ENCODE data around the gene GPI. TPM values are rescaled to one million over a fixed set of nuclear protein-coding genes. Genes with fewer than 3 reads are reported as not detected.

The GPI gene
- total and polyA plus RNA-seq, 2 donors (not counting 3 experiments of a cell fraction or from before 2014, with no cell fraction given), result 131 to 273 TPM

DNA sequence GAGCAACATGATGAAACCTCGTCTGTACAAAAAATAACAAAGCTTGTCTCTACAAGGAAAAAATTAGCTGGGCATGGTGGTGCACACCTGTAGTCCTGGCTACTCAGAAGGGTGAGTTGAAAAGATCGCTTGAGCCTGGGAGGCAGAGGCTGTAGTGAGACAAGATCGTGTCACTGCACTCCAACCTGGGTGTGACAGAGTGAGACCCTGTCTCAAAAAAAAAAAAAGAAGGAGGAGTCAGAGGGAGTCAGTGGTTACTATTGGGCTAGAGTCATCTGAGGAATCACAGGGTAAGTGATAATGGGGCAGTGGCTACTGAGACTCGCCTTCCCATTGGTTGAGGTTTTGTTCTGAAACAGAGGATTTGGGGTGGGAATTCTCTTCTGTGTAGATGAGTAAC, 1.9 kb upstream of the GPI start:
- H3K27ac ChIP-seq (ENCODE audit: insufficient read depth, low read depth, low read length), result no peak overlapping the region
- H3K4me2 ChIP-seq (ENCODE audit: insufficient read depth, low read length), result no peak overlapping the region
- H3K9me3 ChIP-seq (replicated peaks; ENCODE audit: control insufficient read depth, insufficient read depth, low read length), result no peaks in the 10 kb centered on the region
- ChIA-PET POLR2A (no interaction called here), CTCF (no interaction called here)
- TF ChIP-seq, protein P1, sequence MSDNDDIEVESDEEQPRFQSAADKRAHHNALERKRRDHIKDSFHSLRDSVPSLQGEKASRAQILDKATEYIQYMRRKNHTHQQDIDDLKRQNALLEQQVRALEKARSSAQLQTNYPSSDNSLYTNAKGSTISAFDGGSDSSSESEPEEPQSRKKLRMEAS (IDR thresholded peaks at IDR 0.05; ENCODE audit: insufficient read depth, insufficient read length), result no peak
- no peak for TF ChIP-seq FOS (IDR thresholded peaks at IDR 0.05; ENCODE audit: borderline replicate concordance, insufficient read depth, low read length)
- peaks cover 0 to 1% of the 10 kb centered on the region in 2 experiments for H3K36me3 ChIP-seq (ENCODE audit: control insufficient read depth in 2 of 2, extremely low read depth in 1 of 2, insufficient read depth in 2 of 2, low read length in 2 of 2)
- DNase-seq (ENCODE audit: low read depth, low spot score) (no peak), FAIRE-seq (no peak)
- no peak overlapping the region for H3K9ac ChIP-seq (replicated peaks; ENCODE audit: extremely low read depth, insufficient read depth, low read length)
- no TSS peak for BruUV-seq (replicated peaks)
- H3K9me1 ChIP-seq (replicated peaks; ENCODE audit: control insufficient read depth, extremely low read depth, insufficient read depth, low read length), result no peaks in the 10 kb centered on the region
- intact Hi-C loops (cut with micrococcal nuclease) (no loop called here), dilution Hi-C loops (cut with MboI; ENCODE audit: extremely low pct_ligation_motif_present, low sequenced_read_pairs) (no loop called here)
- peaks cover 25% of the 10 kb centered on the region for H3K79me2 ChIP-seq (ENCODE audit: control insufficient read depth, insufficient read depth, low read length)
- no peak overlapping the region for H3K4me3 ChIP-seq (replicated peaks in 1 of 3; ENCODE audit: insufficient read depth in 1 of 3, low read depth in 1 of 3, low read length in 3 of 3)
- H3K27me3 ChIP-seq (ENCODE audit: control insufficient read depth in 2 of 2, insufficient read depth in 2 of 2, low read length in 2 of 2), result no peaks in the 10 kb centered on the region
- no peaks in the 10 kb centered on the region for H4K20me1 ChIP-seq (replicated peaks; ENCODE audit: control insufficient read depth, extremely low read depth, insufficient read depth, low read length)
- no peak overlapping the region for H2AFZ ChIP-seq (ENCODE audit: low read depth, low read length)
- peaks cover 22% of the 10 kb centered on the region for H3K4me1 ChIP-seq (ENCODE audit: control insufficient read depth, extremely low read depth, insufficient read depth, low read length)

DNA sequence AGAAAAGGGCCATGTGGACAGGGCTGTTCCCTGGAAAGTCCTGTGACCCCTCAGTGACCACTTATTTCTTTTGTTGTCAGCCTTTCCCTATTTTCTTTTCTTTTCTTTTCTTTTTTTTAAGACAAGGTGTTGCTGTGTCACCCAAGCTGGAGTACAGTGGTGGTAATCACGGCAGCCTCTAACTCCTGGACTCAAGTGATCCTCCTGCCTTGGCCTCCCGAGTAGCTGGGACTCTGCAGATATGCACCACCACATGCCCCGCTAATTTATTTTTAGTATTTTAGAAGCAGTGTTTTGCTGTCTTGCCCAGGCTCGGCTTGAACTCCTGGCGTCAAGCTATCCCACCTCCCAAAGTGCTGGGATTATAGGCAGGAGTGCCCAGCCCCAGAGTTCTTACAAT, 1.1 kb upstream of the GPI start:
- intact Hi-C loops (cut with micrococcal nuclease), result no loop called here
- dilution Hi-C loops (cut with MboI; ENCODE audit: extremely low pct_ligation_motif_present, low sequenced_read_pairs), result no loop called here
- no peak for TF ChIP-seq GATA2 (IDR thresholded peaks at IDR 0.05; ENCODE audit: insufficient read depth, insufficient read length, low read depth, low read length)
- TF ChIP-seq POLR2AphosphoS5 (IDR thresholded peaks at IDR 0.05; ENCODE audit: insufficient read depth, low read depth, low read length), result no peak
- TF ChIP-seq POLR2A (IDR thresholded peaks at IDR 0.05; ENCODE audit: low read depth, low read length), result no peak
- TF ChIP-seq, protein P1 (IDR thresholded peaks at IDR 0.05; ENCODE audit: insufficient read depth, insufficient read length), result no peak
- TF ChIP-seq FOS (IDR thresholded peaks at IDR 0.05; ENCODE audit: borderline replicate concordance, insufficient read depth, low read length), result no peak
- no peak for TF ChIP-seq JUN (IDR thresholded peaks at IDR 0.05; ENCODE audit: borderline replicate concordance, insufficient read depth, insufficient read length, low read depth)
- no peak for TF ChIP-seq MYC (IDR thresholded peaks at IDR 0.05; ENCODE audit: low read depth, low read length)
- no peak for TF ChIP-seq EZH2 (IDR thresholded peaks at IDR 0.05; ENCODE audit: borderline replicate concordance, low read depth, low read length, severe bottlenecking)
- TF ChIP-seq, protein P2, sequence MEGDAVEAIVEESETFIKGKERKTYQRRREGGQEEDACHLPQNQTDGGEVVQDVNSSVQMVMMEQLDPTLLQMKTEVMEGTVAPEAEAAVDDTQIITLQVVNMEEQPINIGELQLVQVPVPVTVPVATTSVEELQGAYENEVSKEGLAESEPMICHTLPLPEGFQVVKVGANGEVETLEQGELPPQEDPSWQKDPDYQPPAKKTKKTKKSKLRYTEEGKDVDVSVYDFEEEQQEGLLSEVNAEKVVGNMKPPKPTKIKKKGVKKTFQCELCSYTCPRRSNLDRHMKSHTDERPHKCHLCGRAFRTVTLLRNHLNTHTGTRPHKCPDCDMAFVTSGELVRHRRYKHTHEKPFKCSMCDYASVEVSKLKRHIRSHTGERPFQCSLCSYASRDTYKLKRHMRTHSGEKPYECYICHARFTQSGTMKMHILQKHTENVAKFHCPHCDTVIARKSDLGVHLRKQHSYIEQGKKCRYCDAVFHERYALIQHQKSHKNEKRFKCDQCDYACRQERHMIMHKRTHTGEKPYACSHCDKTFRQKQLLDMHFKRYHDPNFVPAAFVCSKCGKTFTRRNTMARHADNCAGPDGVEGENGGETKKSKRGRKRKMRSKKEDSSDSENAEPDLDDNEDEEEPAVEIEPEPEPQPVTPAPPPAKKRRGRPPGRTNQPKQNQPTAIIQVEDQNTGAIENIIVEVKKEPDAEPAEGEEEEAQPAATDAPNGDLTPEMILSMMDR (IDR thresholded peaks at IDR 0.05; ENCODE audit: extremely low read depth in 1 of 2, insufficient read depth in 1 of 2, low read depth in 1 of 2, low read length in 2 of 2), result no peak

More for the DNA sequence above, 1.1 kb upstream of the GPI start:
- no peaks in the 10 kb centered on the region for H4K20me1 ChIP-seq (replicated peaks; ENCODE audit: control insufficient read depth, extremely low read depth, insufficient read depth, low read length)
- H3K36me3 ChIP-seq (ENCODE audit: control insufficient read depth in 2 of 2, extremely low read depth in 1 of 2, insufficient read depth in 2 of 2, low read length in 2 of 2), result peaks cover 4 to 9% of the 10 kb centered on the region in 2 experiments
- H3K9me1 ChIP-seq (replicated peaks; ENCODE audit: control insufficient read depth, extremely low read depth, insufficient read depth, low read length), result no peaks in the 10 kb centered on the region
- no peak overlapping the region for H2AFZ ChIP-seq (ENCODE audit: low read depth, low read length)
- ChIA-PET CTCF (no interaction called here), POLR2A (no interaction called here)
- H3K9ac ChIP-seq (replicated peaks; ENCODE audit: extremely low read depth, insufficient read depth, low read length), result no peak overlapping the region
- H3K79me2 ChIP-seq (ENCODE audit: control insufficient read depth, insufficient read depth, low read length), result peaks cover 29% of the 10 kb centered on the region
- no peak for DNase-seq (ENCODE audit: low read depth, low spot score)
- H3K9me3 ChIP-seq (replicated peaks; ENCODE audit: control insufficient read depth, insufficient read depth, low read length), result no peaks in the 10 kb centered on the region
- H3K4me1 ChIP-seq (ENCODE audit: control insufficient read depth, extremely low read depth, insufficient read depth, low read length), result peaks cover 15% of the 10 kb centered on the region
- H3K27ac ChIP-seq (ENCODE audit: insufficient read depth, low read depth, low read length), result no peak overlapping the region
- H3K4me2 ChIP-seq (ENCODE audit: insufficient read depth, low read length), result no peak overlapping the region
- no peak overlapping the region for H3K4me3 ChIP-seq (replicated peaks in 1 of 3; ENCODE audit: insufficient read depth in 1 of 3, low read depth in 1 of 3, low read length in 3 of 3)
- FAIRE-seq, result no peak
- BruUV-seq (replicated peaks), result no TSS peak
- H3K27me3 ChIP-seq (ENCODE audit: control insufficient read depth in 2 of 2, insufficient read depth in 2 of 2, low read length in 2 of 2), result no peaks in the 10 kb centered on the region
